GM18508 (cell line): Measurements from ENCODE around the gene HECTD4.
A peak's percentile ranks its signal among the peaks of the same experiment; 100 is the strongest.
"Not testable (repeated sequence)": the region's sequence is repeated elsewhere in the genome, so short reads cannot be mapped to it uniquely, and the experiment has no call there.

ENCODE experiments used
- ATAC-seq: cut with Tn5 transposase; IDR thresholded peaks from one replicate; pipeline ENCODE4 v1.9.1; 2021; ENCODE audit warnings: moderate number of reproducible peaks; ENCODE audit not compliant: insufficient read depth, unreplicated experiment

Gene HECTD4

DNA sequence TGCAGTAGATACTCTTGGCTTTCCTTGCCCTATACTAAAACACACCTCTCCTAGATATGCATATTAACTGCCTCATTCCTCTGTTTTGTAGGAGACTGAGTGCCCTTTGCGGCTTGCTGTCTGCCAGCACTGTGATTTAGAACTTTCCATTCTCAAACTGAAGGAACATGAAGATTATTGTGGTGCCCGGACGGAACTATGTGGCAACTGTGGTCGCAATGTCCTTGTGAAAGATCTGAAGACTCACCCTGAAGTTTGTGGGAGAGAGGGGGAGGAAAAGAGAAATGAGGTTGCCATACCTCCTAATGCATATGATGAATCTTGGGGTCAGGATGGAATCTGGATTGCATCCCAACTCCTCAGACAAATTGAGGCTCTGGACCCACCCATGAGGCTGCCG, 241.5 kb downstream of the HECTD4 start:
- ATAC-seq: no peak

DNA sequence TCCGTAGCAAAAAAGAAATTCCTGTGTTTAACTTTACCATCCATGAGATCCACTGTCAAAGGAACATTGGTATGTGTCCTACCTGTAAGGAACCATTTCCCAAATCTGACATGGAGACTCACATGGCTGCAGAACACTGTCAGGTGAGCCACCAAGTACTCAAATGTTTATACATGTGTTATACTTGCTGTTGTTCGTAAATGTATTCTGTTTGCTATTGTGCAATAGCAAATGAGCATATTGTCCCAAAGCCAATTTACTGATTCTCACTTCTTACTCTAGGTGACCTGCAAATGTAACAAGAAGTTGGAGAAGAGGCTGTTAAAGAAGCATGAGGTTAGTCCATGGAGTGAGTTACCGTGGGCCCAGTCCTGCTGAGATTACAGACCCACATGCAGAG, 247.5 kb downstream of the HECTD4 start:
- ATAC-seq: no peak

DNA sequence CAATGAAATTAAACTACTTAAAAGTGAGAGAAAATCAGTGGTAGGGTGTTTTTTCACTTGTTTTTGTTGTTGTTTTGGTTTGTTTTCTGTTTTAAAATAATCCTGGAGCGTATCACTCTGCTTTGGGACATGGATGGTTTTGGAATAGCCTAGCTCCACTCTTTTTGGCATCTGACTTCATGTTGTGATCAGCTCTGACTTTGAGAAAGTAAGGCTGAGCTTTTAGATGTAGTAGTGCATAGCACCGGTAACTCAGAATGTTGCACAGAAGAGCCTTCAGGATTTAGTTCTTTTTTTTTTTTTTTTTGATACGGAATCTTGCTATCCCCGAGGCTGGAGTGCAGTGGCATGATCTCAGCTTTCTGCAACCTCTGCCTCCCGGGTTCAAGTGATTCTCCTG, 248.8 kb downstream of the HECTD4 start:
- no peak for ATAC-seq

DNA sequence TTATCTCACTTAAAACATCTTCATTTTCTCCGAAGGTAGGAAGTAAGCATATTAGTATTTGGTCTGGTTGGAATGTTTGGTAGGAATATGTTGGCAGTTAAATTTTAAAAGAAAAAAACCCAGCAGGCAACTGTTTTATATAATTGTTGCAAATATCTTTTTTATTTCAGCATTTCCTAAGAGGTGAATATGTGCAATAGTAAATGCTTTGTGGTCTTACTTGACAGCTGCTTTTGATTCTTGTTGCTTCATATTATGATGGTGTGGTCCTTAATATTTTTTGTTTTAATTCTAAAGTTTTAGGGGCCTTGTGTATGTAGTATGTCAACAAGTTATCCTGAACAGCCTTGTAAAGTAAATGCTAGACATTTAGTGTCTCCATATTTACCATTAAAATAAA, 250.5 kb downstream of the HECTD4 start:
- ATAC-seq: no peak

DNA sequence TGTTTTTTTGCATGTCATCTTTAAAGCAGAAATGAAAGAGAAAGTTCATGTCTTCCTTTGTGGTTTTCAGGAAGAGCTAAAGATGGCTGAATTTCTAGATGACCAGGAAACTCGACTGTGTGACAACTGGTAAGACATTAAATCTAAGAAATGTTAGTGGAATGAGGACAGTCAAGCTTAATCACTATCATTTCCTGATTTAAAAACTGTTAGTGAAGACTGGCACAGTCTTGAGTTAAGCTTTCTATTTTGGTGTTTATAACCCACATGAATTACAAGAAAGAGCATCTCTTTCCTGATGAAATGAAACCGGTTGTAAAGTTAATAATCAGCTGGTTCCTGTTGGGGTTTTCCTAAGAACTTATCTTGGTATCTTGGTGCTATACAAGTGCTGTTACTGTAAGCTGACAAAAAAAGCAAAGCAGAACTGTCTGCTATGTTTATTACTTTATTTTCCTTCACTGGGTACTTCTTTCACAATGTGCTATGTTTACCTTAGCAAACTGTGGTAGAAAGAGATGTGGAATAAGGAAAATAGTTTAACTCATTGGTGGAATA, 251.7 kb downstream of the HECTD4 start:
- no peak for ATAC-seq

DNA sequence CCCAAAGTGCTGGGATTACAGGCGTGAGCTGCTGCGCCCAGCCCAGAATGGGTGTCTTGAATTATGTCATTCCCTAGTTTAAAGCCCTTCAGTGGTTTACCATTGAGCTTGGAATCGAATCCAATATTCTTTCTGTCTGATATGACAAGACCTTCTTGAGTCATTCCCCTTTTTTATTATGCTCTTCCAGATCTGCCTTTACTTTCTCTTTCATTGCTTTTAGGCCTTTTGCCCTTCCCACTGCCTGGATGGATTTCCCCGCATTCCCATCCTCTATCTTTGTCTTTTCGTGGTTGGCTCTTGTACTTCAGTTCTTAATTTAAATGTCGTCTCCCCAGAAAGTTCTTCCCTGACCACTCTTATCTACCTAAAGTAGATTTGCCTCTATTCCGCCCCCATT, 255.3 kb downstream of the HECTD4 start:
- ATAC-seq: no peak

DNA sequence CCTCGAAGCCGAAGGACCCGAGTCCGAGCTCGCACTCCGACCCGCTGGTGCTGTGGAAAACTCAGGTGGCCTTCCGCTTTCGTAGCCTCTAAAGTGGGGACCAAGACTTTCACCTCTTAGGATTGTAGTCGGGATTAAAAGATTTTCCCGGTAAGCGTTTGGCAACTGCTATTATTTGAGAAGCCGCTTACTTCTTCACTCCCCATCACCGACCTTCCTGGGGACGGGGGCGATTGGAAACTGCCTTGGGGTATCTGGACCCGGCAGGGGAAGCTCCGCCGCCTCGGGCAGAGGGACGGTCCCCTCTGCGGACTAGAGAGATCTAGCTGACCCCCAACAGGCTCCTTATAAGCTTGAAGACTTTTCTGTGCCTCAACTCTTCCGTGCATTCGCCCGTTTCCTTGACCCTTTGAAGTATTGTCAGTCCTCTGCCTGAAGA, 256.2 kb downstream of the HECTD4 start:
- ATAC-seq: no peak

DNA sequence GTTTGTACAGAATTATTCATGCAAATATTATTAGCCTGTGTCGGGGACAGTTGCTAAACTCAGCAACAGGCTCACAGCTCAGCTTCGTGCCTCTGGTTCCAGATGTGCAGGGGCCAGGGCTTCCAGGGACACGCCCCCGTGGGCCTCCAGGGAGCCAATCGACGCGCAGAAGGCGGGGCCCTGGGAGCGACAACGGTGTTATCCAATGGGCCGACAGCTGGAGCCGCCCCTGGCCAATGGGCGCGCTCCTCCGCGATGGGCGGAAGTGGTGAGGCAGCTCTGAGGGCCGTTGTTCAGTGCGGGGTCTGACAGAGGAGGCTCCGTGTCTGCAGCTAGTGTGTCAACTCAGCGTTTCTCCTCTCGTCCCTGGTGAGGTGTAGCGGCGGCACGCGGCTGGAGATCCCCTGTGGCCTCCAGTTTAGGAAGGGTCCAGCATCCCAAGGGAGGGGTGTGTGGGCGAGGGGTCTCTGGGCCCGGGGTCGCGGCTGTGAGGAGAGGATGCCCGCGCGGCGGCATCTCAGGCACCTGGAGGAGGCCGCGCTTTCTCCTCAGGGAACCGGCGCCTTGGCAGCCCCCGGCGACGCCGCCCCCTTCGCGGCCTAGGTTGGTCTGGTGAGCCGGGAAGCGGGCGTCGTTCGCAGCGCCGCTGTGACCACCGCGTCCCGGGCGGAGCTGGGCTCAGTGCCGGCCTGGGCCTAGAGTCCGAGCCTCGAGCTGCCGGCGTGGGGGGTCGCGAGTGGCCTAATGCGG, 256.8 kb downstream of the HECTD4 start, which contains the start of gene TRAFD1:
TSS of gene TRAFD1 (plus strand) at position 311 of the 750 bp plus-strand sequence. CDS start 4,963 bp downstream, outside the sequence.
- ATAC-seq: peak; percentile 86

DNA sequence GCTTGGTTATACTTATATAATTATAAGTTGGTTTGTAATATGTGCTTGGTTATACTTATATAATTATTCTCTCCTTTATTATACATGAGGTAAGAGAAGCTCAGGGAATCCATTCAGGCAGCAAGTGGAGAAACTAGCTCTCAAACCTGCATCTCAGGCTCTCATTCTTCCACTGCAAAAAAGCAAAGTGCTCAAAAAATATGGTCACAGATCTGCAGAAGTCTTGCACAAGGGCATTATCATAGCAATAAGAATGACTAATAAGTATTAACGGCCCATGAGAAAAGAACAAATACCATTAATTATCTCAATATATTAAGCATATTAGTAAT, 257.3 kb downstream of the HECTD4 start:
- ATAC-seq: no peak

DNA sequence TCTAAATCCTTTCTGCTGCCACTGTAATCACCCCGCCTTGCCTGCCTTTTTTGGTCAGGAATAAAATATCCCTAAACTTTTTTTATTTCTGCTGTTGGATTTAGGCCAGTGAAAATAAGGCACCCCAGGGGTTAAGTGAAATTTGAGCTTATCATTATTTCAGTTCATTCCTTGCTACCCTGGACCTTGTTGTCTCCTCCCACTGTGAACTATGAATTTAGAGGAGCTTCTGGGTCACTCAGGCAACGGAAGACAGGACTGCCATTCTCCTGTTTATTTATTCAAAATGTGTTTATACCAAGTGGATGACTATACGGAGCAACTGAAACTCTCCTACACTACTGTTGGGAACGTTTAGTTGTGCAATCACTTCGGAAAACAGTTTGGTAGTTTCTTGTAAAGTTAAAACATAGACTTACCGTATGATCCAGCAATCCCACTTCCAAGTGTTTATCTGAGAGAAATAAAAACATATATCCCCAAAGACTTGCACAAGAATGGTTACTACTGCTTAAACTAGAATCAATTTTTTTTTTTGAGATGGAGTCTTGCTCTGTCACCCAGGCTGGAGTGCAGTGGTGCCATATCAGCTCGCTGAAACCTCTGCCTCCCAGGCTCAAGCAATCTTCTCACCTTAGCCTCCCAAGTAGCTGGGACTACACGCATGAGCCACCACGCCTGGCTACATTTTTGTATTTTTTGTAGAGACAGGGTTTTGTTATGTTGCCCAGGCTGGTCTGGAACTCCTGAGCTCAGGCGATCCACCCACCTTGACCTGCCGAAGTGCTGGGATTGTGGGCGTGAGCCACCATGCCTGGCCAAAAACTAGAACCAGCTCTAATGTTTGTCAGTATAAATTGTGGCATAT, 259.2 kb downstream of the HECTD4 start:
- ATAC-seq: no peak

DNA sequence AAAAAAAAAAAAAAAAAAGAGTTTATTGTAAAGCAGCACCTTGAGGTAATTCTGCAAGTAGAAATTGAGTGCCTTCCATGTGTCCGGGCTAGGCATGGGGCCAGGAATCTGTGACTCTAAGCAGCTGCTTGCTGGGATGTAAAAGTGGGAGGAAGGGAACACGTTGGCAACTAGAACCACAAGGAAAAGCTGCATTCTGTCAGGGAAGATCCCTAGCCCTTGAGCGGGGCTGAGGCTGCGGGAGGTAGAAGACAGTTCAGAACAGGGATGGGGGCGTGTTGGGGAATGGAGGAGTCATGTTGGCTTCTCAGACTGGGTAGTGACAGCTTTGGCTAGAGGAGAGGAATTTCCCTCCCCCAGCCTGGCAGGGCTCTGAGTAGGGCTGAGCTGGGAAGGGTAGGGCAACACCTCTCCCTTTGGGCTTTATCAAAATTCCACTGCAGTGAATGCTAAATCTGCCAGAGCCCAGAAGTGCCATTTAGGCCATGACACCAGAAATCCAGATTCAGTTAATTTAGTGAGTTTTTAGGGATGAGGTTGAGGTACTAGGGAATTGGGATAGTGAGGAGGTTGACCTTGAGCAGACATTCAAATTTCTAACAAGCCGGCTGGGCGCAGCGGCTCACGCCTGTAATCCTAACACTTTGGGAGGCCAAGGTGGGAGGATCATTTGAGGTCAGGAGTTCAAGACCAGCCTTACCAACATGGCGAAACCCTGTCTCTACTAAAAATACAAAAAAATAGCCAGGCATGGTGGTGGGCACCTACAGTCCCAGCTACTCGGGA, 260.3 kb downstream of the HECTD4 start:
- no peak for ATAC-seq

DNA sequence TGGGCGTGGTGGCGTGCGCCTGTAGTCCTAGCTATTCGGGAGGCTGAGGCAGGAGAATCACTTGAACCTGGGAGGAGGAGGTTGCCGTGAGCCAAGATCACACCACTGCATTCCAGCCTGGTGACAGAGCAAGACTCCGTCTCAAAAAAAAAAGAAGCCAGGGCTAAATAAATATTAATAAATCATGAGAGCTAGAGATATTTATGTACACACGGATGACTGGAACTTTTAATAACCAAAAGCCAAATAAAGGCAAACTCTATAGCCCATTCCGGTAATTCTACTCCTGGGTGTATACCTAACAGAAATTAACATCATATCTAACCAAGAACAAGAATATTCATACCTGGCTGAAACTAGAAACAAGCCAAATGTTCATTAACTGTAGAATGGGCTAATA, 264.5 kb downstream of the HECTD4 start:
- ATAC-seq: no peak

DNA sequence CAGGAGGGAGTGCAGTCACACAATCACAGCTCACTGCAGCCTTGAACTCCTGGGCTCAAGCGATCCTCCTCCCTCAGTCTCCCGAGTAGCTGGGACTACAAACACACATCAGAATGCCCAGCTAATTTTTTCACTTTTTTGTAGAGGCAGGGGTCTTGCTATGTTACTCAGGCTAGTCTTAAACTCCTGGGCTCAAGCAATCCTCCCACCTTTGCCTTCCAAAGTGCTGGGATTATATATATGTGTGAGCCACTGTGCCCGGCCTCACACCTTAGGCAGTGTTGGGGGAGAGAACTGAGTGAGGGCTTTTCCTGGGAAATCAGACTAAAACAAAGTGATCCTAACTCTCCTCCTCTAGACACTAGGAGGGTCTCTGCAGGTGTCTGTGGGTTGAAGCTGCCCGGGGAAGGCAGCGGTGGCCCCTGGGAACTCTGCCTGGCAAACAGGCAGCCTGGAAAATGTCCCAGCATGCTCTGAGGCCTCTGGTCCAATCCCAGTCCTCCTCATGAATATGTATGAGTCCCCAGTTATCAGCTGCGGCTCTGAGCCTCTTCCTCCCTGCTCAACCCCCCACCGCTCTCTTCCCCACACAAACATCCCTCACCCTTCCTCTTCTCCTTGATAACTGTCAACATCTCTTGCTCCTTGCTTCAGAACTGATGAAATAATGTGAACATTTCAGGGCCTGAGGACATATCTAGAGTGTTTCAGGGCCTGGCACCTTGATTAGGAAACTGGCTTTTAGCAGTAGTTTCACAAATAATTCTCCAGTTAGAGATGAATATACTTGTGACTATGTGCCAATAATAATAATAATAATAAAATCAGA, 265.8 kb downstream of the HECTD4 start:
- no peak for ATAC-seq

DNA sequence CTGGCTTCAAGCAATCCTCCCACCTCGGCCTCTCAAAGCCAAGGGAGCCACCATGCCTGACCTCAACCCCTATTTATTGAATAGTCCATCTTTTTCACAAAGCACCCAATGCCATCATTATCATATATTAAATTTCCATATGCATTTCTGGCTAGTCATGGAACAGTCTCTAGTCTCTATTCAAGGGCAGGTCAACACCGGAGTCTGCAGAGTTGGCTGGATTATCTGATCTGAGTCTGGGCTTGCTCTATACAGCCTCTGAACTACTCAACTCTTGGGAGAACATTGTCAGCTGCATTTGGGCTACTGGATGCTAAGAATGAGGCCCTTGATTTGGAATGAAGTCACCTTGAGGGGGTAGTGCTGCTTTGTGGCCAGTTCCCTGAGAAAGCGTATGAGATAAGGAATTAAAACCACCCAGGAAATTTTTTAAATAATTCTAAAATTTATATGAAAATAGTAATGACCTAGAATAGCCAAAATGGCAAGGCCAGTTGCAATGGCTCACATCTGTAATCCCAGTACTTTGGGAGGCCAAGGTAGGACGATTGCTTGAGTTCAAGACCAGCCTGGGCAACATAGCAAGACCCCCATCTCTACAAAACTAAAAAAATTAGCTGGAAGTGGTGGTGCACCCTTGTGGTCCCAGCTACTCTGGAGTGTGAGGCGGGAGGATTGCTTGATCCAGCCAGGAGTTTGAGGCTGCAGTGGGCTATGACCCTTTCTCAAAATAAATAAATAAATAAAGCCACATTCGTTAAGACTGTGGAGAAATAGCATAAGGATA, 266.8 kb downstream of the HECTD4 start:
- ATAC-seq: no peak

DNA sequence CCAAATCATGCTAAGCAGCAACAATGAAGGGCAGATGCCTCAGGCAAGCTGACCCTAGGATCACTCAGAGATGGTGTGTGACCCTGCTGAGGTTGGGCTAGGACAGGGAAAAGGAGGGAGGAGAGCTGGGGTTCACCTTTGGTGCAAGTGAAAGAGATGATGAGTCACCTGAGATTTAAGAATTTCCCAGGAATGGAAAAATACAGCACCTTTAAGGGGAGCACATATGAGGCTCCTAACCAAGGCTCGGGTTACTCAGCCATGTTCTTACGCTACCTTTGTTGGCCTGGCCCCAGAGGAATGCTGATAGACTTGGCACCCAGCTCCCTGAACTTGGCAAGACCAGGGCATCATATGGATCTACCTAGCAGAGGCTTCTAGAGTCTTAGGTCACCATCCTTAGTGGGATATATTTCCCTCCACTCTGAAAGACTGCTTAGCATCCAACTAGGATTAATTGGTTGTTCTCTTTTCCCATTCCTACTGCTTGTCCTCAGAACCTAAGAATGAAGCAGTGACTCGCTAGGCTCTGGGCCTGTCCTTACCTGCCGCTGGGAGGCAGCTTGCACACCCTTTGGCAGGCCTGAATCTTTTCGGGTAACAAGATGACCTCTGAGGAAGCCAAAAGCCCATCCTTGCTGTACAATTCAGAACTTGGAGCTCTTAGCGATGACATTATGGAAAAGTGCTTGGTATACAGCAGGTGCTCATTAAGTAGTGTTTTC, 269.7 kb downstream of the HECTD4 start:
- no peak for ATAC-seq

DNA sequence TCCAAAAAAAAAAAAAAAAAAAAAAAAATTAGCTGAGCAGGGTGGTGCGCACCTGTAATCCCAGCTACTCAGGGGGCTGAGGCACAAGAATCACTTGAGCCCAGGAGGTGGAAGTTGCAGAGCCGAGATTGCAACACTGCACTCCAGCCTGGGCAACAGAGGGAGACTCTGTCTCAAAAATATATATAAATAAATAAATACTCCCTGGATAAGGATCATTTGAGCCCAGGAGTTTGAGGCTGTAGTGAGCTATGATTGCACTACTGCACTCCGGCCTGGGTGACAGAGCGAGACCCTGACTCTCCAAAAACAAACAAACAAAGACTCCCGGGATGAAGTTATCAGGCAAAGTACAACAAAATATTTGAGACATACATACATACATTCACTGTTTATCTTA, 270.3 kb downstream of the HECTD4 start:
- no peak for ATAC-seq

DNA sequence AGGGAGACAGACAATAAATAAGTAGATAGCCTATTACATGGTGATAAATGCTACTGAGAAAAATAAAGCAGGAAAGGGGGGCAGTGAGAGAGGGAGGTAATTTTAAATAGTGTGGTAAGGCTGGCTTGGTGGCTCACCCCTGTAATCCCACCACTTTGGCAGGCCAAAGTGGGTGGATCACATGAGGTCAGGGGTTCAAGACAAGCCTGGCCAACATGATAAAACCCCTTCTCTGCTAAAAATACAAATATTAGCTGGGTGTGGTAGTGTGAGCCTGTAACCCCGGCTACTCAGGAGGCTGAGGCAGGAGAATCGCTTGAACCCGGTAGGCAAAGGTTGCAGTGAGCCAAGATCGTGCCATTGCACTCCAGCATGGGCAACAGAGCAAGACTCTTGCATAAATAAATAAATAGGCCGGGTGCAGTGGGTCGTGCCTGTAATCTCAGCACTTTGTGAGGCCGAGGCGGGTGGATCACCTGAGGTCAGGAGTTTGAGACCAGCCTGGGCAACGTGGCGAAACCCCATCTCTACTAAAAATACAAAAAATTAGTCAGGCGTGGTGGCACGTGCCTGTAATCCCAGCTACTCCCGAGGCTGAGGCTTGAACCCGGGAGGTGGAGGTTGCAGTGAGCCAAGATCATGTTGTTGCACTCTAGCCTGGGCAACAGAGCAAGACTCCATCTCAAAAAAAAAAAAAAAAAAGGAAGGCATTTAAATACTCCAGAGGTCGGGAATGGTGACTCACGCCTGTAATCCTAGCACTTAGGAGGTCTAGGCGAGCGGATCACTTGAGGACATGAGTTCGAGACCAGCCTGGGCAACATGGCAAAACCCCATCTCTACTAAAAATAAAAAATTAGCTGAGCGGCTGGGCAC, 271.2 kb downstream of the HECTD4 start:
- ATAC-seq: not testable (repeated sequence)
